Nephron (organoid): ENCODE measurements around the gene RHO.
"Not testable (repeated sequence)": the region's sequence is repeated elsewhere in the genome, so short reads cannot be mapped to it uniquely, and the experiment has no call there.

Experiments
- H3K27ac Mint-ChIP-seq, 3 experiments: 2 replicates each; pipeline ENCODE4 v1.8.0; 2020; ENCODE audit warnings: mixed read lengths in 3 of 3, mild to moderate bottlenecking in 2 of 3, moderate library complexity in 1 of 3
- H3K27me3 Mint-ChIP-seq: 2 replicates; pipeline ENCODE4 v1.8.0; 2021; ENCODE audit warnings: low read depth, mild to moderate bottlenecking, moderate library complexity, mixed read lengths
- H3K36me3 Mint-ChIP-seq: 2 replicates; pipeline ENCODE4 v1.8.0; 2020; ENCODE audit warnings: low read depth, mixed read lengths
- H3K4me1 Mint-ChIP-seq: 2 replicates; pipeline ENCODE4 v1.8.0; 2020; ENCODE audit warnings: mixed read lengths
- H3K4me3 Mint-ChIP-seq, 3 experiments: 2 replicates each; pipeline ENCODE4 v1.8.0; 2020; ENCODE audit warnings: mild to moderate bottlenecking in 3 of 3, mixed read lengths in 3 of 3, moderate library complexity in 2 of 3
- H3K9me3 Mint-ChIP-seq: 2 replicates; pipeline ENCODE4 v1.8.0; 2020; ENCODE audit warnings: mixed read lengths
- CTCF ChIP-seq, 3 experiments: fragments of 200-600 bp; sonication (generic); IDR thresholded peaks; one replicate each; pipeline ENCODE4 v1.5.0; 2021; ENCODE audit warnings: antibody characterized with exemption in 3 of 3; ENCODE audit not compliant: unreplicated experiment in 3 of 3

Gene RHO

DNA sequence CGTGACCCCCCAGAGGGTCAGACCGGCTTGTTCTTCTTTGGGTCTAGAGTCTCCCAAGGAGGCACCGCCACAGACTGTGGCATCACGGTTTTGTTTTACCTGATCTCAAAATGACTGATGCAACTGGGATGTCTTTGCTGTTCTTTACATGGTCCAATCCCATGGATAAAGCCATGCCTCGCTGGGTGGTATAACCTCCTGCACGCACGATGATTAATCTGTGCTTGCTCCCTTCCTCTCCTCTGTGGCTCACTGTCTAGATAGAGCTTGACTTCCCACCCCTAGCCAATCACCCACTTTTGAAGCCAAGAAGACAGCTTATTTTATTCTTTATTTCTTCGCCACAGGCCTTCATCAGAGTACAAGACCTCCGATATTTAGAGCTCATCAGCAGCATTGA is 36.6 kb upstream of the RHO start:
- Mint-ChIP-seq H3K36me3 (peaks cover 35% of the 10 kb centered on the region), H3K27ac (no peak overlapping the region), H3K4me1 (peaks cover 27% of the 10 kb centered on the region), H3K9me3 (no peaks in the 10 kb centered on the region), H3K4me3 (no peak overlapping the region), H3K27me3 (no peaks in the 10 kb centered on the region)
- TF ChIP-seq CTCF (IDR thresholded peaks at IDR 0.05; ENCODE audit: unreplicated experiment in 3 of 3): no peak

- H3K9me3 Mint-ChIP-seq: no peaks in the 10 kb centered on the region
- H3K4me3 Mint-ChIP-seq: no peak overlapping the region
- no peaks in the 10 kb centered on the region for H3K27me3 Mint-ChIP-seq
- H3K27ac Mint-ChIP-seq: no peak overlapping the region
- peaks cover 24% of the 10 kb centered on the region for H3K4me1 Mint-ChIP-seq
- no peak for TF ChIP-seq CTCF (IDR thresholded peaks at IDR 0.05; ENCODE audit: unreplicated experiment in 3 of 3)
- H3K36me3 Mint-ChIP-seq: peaks cover 41% of the 10 kb centered on the region
These were observed 35.7 kb upstream of the RHO start for GRCh38 chr3:129492691-129493090.

DNA sequence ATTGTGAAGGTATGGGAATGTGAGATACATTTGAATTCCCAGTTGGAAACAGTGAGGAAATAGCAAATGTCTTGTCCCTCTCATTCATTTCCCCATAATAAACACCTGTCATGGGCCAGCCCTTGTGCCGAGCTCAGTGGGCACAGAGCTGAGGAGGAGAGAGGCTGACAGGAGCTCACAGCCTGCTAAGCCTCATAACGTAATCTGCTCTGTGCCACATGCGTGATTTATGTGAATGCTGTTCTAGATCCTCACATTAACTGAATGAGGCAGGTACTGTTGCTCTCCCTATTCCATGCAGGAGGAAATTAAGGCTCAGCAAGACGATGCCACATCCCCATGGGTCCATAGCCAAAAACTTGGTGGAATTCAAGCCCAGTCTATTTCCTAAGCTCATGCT is 35.2 kb upstream of the RHO start:
- Mint-ChIP-seq H3K27me3 (no peaks in the 10 kb centered on the region), H3K36me3 (peaks cover 43% of the 10 kb centered on the region), H3K27ac (no peak overlapping the region), H3K4me3 (no peak overlapping the region), H3K4me1 (peaks cover 22% of the 10 kb centered on the region), H3K9me3 (no peaks in the 10 kb centered on the region)
- no peak for TF ChIP-seq CTCF (IDR thresholded peaks at IDR 0.05; ENCODE audit: unreplicated experiment in 3 of 3)

GRCh38 chr3:129494499-129494898 is 33.9 kb upstream of the RHO start:
- Mint-ChIP-seq H3K27ac (peak overlapping the region in 2 of 3 experiments; percentile 37 to 48), H3K36me3 (peaks cover 43% of the 10 kb centered on the region), H3K4me1 (peaks cover 22% of the 10 kb centered on the region)
- not testable (repeated sequence) for H3K27me3 Mint-ChIP-seq, H3K9me3 Mint-ChIP-seq, H3K4me3 Mint-ChIP-seq

GRCh38 chr3:129495006-129495639 is 33.3 kb upstream of the RHO start:
- H3K27me3 Mint-ChIP-seq, H3K9me3 Mint-ChIP-seq, H3K4me3 Mint-ChIP-seq: not testable (repeated sequence)
- Mint-ChIP-seq H3K4me1 (peaks cover 21% of the 10 kb centered on the region), H3K27ac (peak overlapping the region in 2 of 3 experiments; percentile 37 to 48), H3K36me3 (peaks cover 43% of the 10 kb centered on the region)

- H3K4me3 Mint-ChIP-seq, H3K27me3 Mint-ChIP-seq, H3K9me3 Mint-ChIP-seq: not testable (repeated sequence)
- peaks cover 46% of the 10 kb centered on the region for H3K36me3 Mint-ChIP-seq
- H3K27ac Mint-ChIP-seq: peak overlapping the region; percentile 47 to 78 (median 71)
- H3K4me1 Mint-ChIP-seq: peaks cover 25% of the 10 kb centered on the region
These were observed 30.6 kb upstream of the RHO start for GRCh38 chr3:129497876-129498275.

DNA sequence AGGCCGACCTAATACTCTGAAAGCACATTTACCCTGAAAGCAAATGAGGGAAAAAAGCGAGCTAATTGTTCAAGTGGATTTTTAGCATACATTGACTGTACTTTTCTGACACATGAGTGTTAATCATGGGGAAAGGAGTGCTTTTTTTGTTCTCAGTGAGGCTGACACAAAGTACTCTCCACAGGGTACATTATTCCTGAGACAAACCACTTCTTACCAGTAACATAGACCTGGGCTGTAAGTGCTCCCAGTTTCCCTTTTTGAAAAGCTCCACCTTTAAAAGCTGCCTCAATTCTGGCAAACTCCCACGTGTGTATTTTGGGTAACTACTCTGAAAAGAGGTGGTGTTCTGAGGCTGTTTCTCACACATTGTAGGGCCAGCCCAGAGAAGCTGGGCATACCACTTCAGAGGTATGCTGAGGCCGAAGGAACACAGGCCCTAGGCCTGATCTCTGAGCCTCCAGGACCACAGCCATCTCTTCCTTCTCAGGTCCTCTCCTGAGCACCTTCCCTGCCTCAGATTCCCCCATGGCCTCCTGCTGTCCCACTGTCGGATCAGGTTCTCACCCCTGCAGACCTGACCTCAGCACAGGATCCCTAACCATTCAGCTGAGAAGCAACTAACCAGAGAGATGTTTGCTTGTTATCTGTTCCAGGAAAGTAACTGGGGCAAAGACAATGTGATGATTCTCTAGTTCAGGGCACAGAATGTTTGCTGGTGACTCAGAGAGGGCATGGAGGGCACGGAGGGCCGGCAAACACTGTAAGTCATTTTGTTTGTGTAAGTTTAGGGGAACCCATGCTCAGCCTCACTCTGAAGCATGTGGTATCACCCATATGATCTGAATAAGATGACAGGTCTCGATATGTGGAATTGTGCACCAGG is 29.6 kb upstream of the RHO start:
- peak overlapping the region in 1 of 3 experiments; percentile 64 for H3K27ac Mint-ChIP-seq
- not testable (repeated sequence) for H3K9me3 Mint-ChIP-seq, H3K27me3 Mint-ChIP-seq, H3K4me3 Mint-ChIP-seq
- H3K36me3 Mint-ChIP-seq: peaks cover 41% of the 10 kb centered on the region
- H3K4me1 Mint-ChIP-seq: peaks cover 31% of the 10 kb centered on the region

GRCh38 chr3:129499604-129500333 is 28.7 kb upstream of the RHO start:
- peaks cover 36% of the 10 kb centered on the region for H3K36me3 Mint-ChIP-seq
- not testable (repeated sequence) for H3K27me3 Mint-ChIP-seq, H3K4me3 Mint-ChIP-seq, H3K27ac Mint-ChIP-seq, H3K9me3 Mint-ChIP-seq
- peaks cover 28% of the 10 kb centered on the region for H3K4me1 Mint-ChIP-seq
